Activated naive CD8-positive, alpha-beta T cell treated with anti-CD3 and anti-CD28 coated beads for 36 hours (primary cell): ENCODE data around the gene MEGF11. TPM values are rescaled to one million over a fixed set of nuclear protein-coding genes. Genes with fewer than 3 reads are reported as not detected.

Experiments used
- DNase-seq: peaks from one replicate; pipeline ENCODE4 v3.0.0; 2021
- H3K27ac Mint-ChIP-seq: one replicate; pipeline ENCODE4 v1.8.0; 2022; ENCODE audit warnings: mild to moderate bottlenecking, moderate library complexity, mixed read lengths
- H3K27me3 Mint-ChIP-seq: one replicate; pipeline ENCODE4 v1.8.0; 2022; ENCODE audit warnings: mild to moderate bottlenecking, mixed read lengths
- H3K36me3 Mint-ChIP-seq: one replicate; pipeline ENCODE4 v1.8.0; 2021; ENCODE audit warnings: mild to moderate bottlenecking, mixed read lengths
- H3K4me1 Mint-ChIP-seq: one replicate; pipeline ENCODE4 v1.8.0; 2021; ENCODE audit warnings: mixed read lengths
- H3K4me3 Mint-ChIP-seq: one replicate; pipeline ENCODE4 v1.8.0; 2022; ENCODE audit warnings: mild to moderate bottlenecking, moderate library complexity, mixed read lengths
- H3K9me3 Mint-ChIP-seq: one replicate; pipeline ENCODE4 v1.8.0; 2022; ENCODE audit warnings: mixed read lengths
- total RNA-seq, 2 experiments: library from RNA; stranded (reverse); gene quantifications; one replicate each; pipeline ENCODE4 v1.2.3, GENCODE V29; 2021

MEGF11 gene
- total RNA-seq, 2 experiments from 2014 or later, result not detected

GRCh38 chr15:65867244-65867643 is 386.3 kb downstream of the MEGF11 start:
- Mint-ChIP-seq H3K36me3 (peaks cover 8% of the 10 kb centered on the region), H3K4me1 (peaks cover 23% of the 10 kb centered on the region), H3K27me3 (peaks cover 7% of the 10 kb centered on the region), H3K4me3 (no peak overlapping the region), H3K27ac (no peak overlapping the region), H3K9me3 (no peaks in the 10 kb centered on the region)
- DNase-seq, result no peak

GRCh38 chr15:65863106-65863505 is 390.4 kb downstream of the MEGF11 start:
- Mint-ChIP-seq H3K4me1 (peaks cover 4% of the 10 kb centered on the region), H3K9me3 (no peaks in the 10 kb centered on the region), H3K36me3 (no peaks in the 10 kb centered on the region), H3K4me3 (no peak overlapping the region), H3K27me3 (no peaks in the 10 kb centered on the region), H3K27ac (no peak overlapping the region)
- DNase-seq, result no peak

- Mint-ChIP-seq H3K27ac (no peak overlapping the region), H3K4me1 (peaks cover 7% of the 10 kb centered on the region), H3K4me3 (no peak overlapping the region)
Observed at GRCh38 chr15:65862682-65863081, 390.9 kb downstream of the MEGF11 start.

GRCh38 chr15:65857718-65858402 is 395.7 kb downstream of the MEGF11 start:
- no peaks in the 10 kb centered on the region for H3K36me3 Mint-ChIP-seq
- no peaks in the 10 kb centered on the region for H3K27me3 Mint-ChIP-seq
- DNase-seq, result no peak
- H3K27ac Mint-ChIP-seq, result no peak overlapping the region
- no peak overlapping the region for H3K4me3 Mint-ChIP-seq
- H3K4me1 Mint-ChIP-seq, result peaks cover 11% of the 10 kb centered on the region
- H3K9me3 Mint-ChIP-seq, result no peaks in the 10 kb centered on the region

More at GRCh38 chr15:65862682-65863081, 390.9 kb downstream of the MEGF11 start:
- peak; percentile 71 for DNase-seq
- Mint-ChIP-seq H3K9me3 (no peaks in the 10 kb centered on the region), H3K27me3 (no peaks in the 10 kb centered on the region), H3K36me3 (no peaks in the 10 kb centered on the region)

- no peak overlapping the region for H3K27ac Mint-ChIP-seq
- peaks cover 8% of the 10 kb centered on the region for H3K4me1 Mint-ChIP-seq
- H3K36me3 Mint-ChIP-seq, result no peaks in the 10 kb centered on the region
- H3K4me3 Mint-ChIP-seq, result no peak overlapping the region
- H3K9me3 Mint-ChIP-seq, result no peaks in the 10 kb centered on the region
- H3K27me3 Mint-ChIP-seq, result no peaks in the 10 kb centered on the region
- DNase-seq, result peak; percentile 70
Observed at GRCh38 chr15:65856821-65857455, 396.6 kb downstream of the MEGF11 start.

- H3K4me3 Mint-ChIP-seq, result no peak overlapping the region
- no peaks in the 10 kb centered on the region for H3K36me3 Mint-ChIP-seq
- H3K27me3 Mint-ChIP-seq, result no peaks in the 10 kb centered on the region
- no peak overlapping the region for H3K27ac Mint-ChIP-seq
- H3K4me1 Mint-ChIP-seq, result peaks cover 5% of the 10 kb centered on the region
- H3K9me3 Mint-ChIP-seq, result no peaks in the 10 kb centered on the region
- DNase-seq, result no peak
Observed at GRCh38 chr15:65851981-65852380, 401.6 kb downstream of the MEGF11 start.

- Mint-ChIP-seq H3K27ac (no peak overlapping the region), H3K9me3 (no peaks in the 10 kb centered on the region), H3K4me1 (no peaks in the 10 kb centered on the region)
Observed at GRCh38 chr15:65847989-65848388, 405.6 kb downstream of the MEGF11 start.

GRCh38 chr15:65845826-65846519 is 407.6 kb downstream of the MEGF11 start:
- Mint-ChIP-seq H3K27ac (no peak overlapping the region), H3K27me3 (no peaks in the 10 kb centered on the region), H3K9me3 (no peaks in the 10 kb centered on the region), H3K4me3 (no peak overlapping the region), H3K4me1 (no peaks in the 10 kb centered on the region), H3K36me3 (no peaks in the 10 kb centered on the region)
- no peak for DNase-seq

More at GRCh38 chr15:65847989-65848388, 405.6 kb downstream of the MEGF11 start:
- Mint-ChIP-seq H3K36me3 (no peaks in the 10 kb centered on the region), H3K27me3 (no peaks in the 10 kb centered on the region), H3K4me3 (no peak overlapping the region)
- DNase-seq, result no peak

Other genes with a start within 250 kb of the MEGF11 start
- 10 to 100 TPM; 22.1 to 23.4 TPM for gene DIS3L, start 39.8 kb upstream of the MEGF11 start, total RNA-seq
- gene TIPIN, start 102.9 kb upstream of the MEGF11 start, total RNA-seq, result 10 to 100 TPM; 78.4 to 78.7 TPM
- 100 to 1,000 TPM; 103 to 108 TPM for gene MAP2K1, start 133.2 kb upstream of the MEGF11 start, total RNA-seq
- 10 to 100 TPM; 43.3 to 49.1 TPM for gene SNAPC5, start 244.0 kb upstream of the MEGF11 start, total RNA-seq